Measurements from ENCODE around the gene ATP5PB.

Gene ATP5PB

DNA sequence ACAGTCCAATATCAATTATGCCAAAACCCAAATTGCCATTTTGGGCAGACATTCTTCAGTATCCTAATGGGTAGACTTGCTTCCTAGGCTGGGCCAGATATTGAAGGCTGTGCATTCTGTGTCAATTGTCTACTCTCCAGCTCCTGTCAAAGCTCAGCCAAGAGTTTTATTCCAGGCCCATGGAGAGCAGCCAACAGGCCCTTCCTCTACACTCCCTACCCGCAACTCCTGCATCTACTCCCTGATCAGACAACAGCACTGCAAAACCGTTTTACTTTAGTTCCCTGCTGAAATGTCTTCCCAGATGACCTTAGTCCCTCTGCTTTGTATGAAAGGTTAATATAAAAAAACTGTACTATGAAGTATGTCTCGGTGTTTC, 60.7 kb downstream of the ATP5PB start:
- DNase-seq: no peak

DNA sequence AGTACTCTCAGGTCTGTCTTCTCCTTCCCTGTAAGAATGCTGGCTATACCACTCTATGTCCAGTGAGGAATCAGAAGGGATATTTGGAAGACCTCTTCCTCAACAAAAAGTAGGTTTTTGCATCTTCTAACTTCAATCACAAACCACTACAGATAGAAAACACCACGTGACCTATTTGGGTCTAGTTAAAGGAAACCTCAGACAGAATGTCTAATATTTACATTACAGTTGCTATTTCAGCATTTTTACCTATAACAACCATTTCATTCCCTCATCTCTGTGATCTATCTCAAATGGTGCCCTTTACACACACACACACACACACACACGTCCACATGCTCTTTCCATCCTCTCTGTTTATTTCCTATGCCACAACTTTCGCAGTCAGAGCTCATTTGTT, 62.1 kb downstream of the ATP5PB start:
- no peak for DNase-seq

Measured in OCI-M1 (cell line).